Cardiac fibroblast (primary cell): ENCODE results near the gene STK32B.
"Not testable (repeated sequence)": the region's sequence is repeated elsewhere in the genome, so short reads cannot be mapped to it uniquely, and the experiment has no call there.

ENCODE experiments used
- DNase-seq, 2 donors: peaks; one replicate each; pipeline versions ENCODE4 v3.0.0 to v3.0.0-alpha.2; 2010; ENCODE audit warnings: low read depth in 2 of 2
- H3K4me3 ChIP-seq, 2 donors: replicated peaks in 1 of 2; 1 replicate in 1 of 2; 2 replicates in 1 of 2; pipeline ENCODE4 v1.5.1; 2011; ENCODE audit warnings: low read depth in 2 of 2, low read length in 2 of 2, mild to moderate bottlenecking in 2 of 2, moderate library complexity in 1 of 2
- CTCF ChIP-seq: IDR thresholded peaks from one replicate; pipeline ENCODE4 v1.5.1; 2011; ENCODE audit warnings: low read depth, mild to moderate bottlenecking, low read length, inconsistent platforms

Gene STK32B

GRCh38 chr4:5055411-5055810 lies 4.1 kb downstream of the STK32B start:
- TF ChIP-seq CTCF: no peak
- H3K4me3 ChIP-seq: no peak overlapping the region
- no peak for DNase-seq

DNA sequence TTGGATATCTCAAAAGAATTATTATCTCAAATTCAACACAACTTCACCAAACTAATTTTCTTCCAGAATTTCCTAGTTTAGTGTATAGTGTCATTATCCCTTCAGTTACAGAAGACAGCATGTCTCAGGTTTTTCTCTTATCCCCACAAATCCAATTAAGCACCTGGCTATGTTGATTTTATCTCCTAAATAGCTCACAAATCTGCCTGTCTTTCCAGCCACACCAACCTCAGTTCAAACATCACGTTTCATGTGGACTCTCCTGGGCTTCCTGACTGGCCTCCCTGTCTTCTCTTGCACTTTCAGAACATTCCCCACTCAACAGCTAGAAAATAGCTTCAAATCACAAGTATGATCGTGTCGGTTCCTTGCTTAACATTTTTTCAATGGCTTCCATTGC lies 14.8 kb downstream of the STK32B start:
- H3K4me3 ChIP-seq: no peak overlapping the region
- no peak for TF ChIP-seq CTCF
- DNase-seq: no peak

DNA sequence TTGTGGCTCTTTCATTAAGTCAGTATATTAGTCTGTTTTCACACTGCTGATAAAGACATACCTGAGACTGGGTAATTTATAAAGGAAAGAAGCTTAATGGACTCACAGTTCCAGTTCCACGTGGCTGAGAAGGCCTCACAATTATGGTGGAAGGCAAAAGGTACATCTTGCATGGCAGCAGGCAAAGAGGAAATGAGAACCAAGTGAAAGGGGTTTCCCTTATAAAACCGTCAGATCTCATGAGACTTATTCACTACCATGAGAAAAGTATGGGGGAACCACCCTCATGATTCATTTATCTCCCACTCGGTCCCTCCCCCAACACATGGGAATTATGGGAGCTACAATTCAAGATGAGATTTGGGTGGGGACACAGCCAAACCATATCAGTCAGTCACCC lies 15.7 kb downstream of the STK32B start:
- not testable (repeated sequence) for H3K4me3 ChIP-seq, DNase-seq

DNA sequence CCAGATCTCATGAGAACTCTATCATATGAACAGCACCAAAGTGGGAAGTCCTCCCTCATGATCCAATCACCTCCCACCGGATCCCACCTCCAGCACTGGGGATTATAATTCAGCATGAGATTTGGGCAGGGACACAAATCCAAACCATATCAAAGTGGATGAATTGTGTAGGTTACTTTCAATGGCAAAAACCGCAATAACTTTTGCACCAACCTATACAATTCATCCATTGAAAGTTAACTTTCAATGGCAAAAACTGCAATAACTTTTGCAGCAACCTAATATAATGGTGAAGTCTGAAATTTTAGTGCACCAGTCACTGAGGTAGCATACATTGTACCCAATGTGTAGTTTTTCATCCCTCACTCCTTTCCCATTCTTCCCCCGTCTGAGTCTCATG lies 16.6 kb downstream of the STK32B start:
- no peak for TF ChIP-seq CTCF
- H3K4me3 ChIP-seq: no peak overlapping the region
- DNase-seq: no peak

GRCh38 chr4:5069901-5070300 lies 18.6 kb downstream of the STK32B start:
- H3K4me3 ChIP-seq: no peak overlapping the region
- TF ChIP-seq CTCF: no peak
- no peak for DNase-seq

GRCh38 chr4:5072948-5073347 lies 21.7 kb downstream of the STK32B start:
- DNase-seq: no peak
- TF ChIP-seq CTCF: no peak
- no peak overlapping the region for H3K4me3 ChIP-seq

GRCh38 chr4:5078009-5078408 lies 26.7 kb downstream of the STK32B start:
- no peak overlapping the region for H3K4me3 ChIP-seq
- no peak for TF ChIP-seq CTCF
- no peak for DNase-seq

- H3K4me3 ChIP-seq: no peak overlapping the region
- DNase-seq: peak in 1 of 2 donors; percentile 8
- TF ChIP-seq CTCF: no peak
Observed at GRCh38 chr4:5079581-5079980, 28.3 kb downstream of the STK32B start.
